IPS-18c (cell line): Measurements from ENCODE around the gene STXBP5.

ENCODE experiments used
- H3K4me3 ChIP-seq: 2 replicates; pipeline ENCODE4 v1.7.0; 2013; ENCODE audit warnings: low read depth, mild to moderate bottlenecking, low read length, moderate library complexity; ENCODE audit not compliant: insufficient read depth
- H3K9me3 ChIP-seq: one replicate; pipeline ENCODE4 v1.6.1; 2013; ENCODE audit warnings: mild to moderate bottlenecking, low read length, moderate library complexity; ENCODE audit not compliant: control insufficient read depth, insufficient read depth

Gene STXBP5

DNA sequence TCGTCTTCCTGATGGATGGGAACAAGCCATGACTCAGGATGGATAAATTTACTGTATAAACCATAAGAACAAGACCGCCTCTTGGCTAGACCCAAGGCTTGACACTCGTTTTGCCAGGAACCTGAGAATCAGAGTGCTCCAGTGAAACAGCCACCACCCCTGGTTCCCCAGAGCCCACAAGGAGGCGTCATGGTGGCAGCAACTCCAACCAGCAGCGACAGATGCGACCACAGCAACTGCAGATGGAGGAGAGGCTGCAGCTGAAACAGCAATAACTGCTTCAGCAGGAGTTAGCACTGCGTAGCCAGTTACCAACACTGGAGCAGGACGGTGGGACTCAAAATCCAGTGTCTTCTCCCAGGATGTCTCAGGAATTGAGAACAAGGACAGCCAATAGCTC, 203.4 kb downstream of the STXBP5 start:
- no peak overlapping the region for H3K4me3 ChIP-seq
- no peaks in the 10 kb centered on the region for H3K9me3 ChIP-seq

DNA sequence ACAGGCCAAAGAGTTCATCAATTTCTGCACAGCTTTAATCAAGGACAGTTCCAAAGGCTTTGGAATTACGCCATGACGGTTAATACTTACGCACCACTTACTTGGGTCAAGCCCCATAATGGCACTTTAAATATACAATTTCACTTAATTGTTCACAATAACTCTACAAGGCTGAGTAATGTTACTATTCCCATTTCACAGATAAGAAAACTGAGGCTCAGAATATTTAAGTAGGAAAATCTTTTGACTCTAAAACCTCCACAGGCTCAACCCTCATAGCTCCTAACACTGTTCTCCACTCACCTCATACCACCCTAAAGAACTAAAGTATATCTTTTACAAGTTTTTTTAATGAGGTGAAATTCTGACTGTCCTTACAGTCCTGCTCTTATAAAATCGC, 212.4 kb downstream of the STXBP5 start:
- Histone ChIP-seq H3K4me3 (no peak overlapping the region), H3K9me3 (peaks cover 3% of the 10 kb centered on the region)

DNA sequence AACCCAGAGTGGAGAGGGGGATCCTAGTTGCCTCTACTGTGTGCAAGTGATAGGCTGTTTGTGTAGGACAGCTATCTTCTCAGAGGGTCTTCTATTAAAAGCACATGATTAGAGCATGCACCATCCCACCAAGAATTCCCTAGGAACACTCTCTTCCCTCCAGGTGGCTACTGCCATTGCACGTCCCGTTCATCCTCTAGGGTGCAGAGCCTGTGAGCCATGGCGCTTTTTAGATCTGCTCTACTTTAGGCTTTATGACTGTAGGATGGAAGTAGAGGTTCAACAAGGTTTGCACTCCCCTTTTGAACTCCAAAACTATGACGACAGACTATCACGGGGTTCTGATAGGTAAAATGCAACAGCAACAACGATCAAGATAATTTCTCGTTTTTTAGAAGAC, 213.7 kb downstream of the STXBP5 start:
- peaks cover 3% of the 10 kb centered on the region for H3K9me3 ChIP-seq
- H3K4me3 ChIP-seq, result no peak overlapping the region

DNA sequence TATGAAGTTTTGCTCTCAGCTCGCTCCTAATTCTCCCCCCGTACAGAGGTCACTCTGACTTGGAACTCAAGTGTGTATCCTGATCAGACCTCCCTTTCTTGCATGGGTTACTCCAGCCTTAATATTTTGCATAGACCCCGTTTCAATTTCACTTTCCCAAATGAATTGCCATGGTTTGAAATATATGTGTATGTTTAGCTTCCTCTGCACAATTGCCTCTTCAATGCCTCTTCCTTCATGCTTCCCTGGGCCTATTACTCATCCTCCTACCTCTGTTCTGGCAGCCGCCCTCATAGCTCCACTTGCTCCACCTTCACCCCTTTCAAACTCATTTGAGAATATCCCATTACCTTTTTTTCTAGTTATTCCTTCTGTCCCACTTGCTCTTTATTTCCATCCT, 214.3 kb downstream of the STXBP5 start:
- Histone ChIP-seq H3K4me3 (no peak overlapping the region), H3K9me3 (peaks cover 3% of the 10 kb centered on the region)

DNA sequence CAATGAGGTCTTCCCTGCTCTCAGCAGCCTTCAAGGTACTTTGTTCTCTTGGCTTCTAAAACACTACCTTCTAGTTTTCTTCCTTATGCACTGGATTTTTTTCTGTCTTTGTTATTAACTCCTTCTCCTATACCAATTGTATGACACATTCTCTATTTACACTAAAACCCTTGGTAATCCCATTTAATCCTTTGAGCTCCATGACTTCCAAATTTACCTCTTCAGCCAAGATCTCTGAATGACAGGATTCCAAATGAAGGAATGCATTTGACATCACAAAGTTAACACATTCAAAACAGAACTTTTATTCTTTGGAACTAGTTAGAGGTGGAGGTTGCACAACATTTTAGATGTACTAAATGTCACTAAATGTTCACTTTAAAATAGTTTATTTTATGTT, 217.7 kb downstream of the STXBP5 start:
- no peak overlapping the region for H3K4me3 ChIP-seq
- H3K9me3 ChIP-seq, result peaks cover 3% of the 10 kb centered on the region

DNA sequence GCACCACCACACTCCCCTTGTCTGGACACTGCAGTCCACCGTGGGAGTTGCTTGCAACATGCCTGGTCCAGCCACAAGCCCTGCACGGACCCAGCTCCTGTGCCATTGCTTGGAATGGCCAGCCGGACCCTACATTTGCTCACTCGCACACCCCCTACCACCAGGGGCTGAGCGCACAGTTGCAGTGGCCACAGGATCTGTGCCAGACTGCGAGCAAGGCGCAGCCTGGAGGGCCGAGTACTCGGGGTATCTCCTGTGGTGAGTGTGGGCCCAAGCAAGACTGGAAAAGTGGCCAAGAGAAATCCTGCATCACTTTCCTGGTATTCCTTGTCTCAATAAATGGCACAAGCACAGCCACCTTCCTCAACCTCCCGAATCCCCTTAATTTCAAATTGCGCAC, 218.9 kb downstream of the STXBP5 start:
- H3K4me3 ChIP-seq, result no peak overlapping the region
- peaks cover 3% of the 10 kb centered on the region for H3K9me3 ChIP-seq

DNA sequence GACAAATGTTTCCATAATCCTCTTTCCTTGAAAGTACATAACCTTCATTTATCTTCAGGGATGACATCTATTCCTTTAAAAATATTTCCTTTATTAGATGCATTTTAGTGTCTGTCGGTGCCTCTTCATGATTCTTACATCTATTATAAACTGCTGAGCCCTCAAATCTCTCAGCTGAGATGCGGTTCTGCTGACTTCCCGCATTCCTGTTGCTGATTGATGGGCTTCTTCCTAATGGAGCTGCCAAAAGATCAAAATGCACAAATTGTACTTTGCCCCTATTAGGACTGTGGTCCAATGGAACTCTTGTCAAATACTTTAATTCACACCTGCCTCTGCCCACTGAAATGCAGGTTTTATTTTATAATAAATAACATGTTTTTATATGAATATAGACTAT, 225.6 kb downstream of the STXBP5 start:
- Histone ChIP-seq H3K4me3 (no peak overlapping the region), H3K9me3 (no peaks in the 10 kb centered on the region)

DNA sequence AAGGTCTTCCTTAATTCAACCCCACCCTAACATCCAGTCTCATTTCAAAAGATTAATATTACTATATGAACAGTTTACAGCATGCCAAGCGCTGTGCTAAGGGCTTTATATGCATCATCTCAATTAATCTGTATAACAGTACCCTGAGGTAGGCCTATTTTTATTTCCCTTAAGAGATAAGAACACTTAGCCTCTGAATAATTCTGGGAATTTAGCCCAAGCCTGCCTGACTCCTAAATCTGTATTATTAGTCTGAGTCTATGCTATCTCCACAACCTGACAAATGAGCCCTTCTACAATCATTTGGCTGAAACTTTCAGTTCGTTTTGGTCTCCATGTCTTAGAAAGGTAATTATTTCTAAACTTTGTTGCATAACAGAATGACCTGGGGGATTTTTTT, 226.6 kb downstream of the STXBP5 start:
- Histone ChIP-seq H3K4me3 (no peak overlapping the region), H3K9me3 (no peaks in the 10 kb centered on the region)

DNA sequence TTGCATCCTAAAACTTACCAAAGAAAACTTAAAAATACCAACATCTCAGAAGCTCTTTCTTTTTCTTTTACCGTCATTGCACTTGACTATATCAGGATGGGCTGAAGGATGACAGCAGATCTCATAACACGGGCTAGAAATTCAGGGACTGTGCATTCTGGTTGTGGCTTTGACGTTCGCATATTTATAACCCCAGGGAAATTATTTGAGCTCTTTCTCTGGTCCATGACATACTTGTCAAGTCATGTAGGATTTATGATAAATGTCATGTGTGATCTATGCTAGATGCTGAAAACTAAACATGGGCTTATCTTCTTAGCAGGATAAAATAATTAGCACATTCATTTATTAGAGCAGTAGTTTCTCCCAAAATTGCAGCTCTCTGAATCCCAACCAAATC, 229.9 kb downstream of the STXBP5 start:
- H3K9me3 ChIP-seq, result no peaks in the 10 kb centered on the region
- H3K4me3 ChIP-seq, result no peak overlapping the region

DNA sequence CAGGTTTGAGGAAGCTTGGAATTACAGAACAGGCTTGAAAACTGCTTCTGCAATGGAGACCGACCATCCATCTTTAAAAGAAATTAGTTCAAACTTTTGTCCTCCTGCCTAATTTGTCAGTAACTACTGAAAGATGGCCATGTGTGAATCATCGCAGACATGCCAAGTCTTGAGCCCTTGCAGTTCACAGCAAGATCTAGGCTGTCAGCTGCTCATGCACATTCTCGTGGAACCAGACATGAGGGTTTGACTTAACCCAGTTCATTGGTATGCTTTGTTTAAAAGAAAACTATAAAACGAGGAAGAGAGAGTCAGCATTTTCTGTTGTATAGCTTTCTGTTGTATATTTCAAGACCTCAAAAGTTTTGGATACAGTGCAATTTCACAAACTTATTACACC, 230.3 kb downstream of the STXBP5 start:
- Histone ChIP-seq H3K9me3 (no peaks in the 10 kb centered on the region), H3K4me3 (no peak overlapping the region)

DNA sequence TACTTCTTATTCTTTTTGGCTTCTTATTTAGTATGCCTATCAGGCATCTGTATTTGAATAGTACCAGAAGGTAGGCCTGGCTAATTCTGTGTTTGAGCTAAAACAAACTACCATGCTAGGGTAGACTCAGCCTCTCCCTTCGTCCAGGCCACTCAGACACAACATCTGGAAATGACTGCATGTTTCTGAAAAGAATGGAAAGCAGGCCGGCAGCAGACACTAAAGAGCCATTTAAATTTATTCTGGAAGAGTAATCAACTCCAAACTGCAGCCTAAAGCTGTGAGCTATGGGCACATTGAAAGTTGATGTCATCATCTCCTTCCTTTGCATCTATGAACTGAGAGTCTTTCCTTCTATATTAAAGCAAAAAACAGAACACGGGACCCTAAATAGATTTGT, 233.4 kb downstream of the STXBP5 start:
- H3K4me3 ChIP-seq, result no peak overlapping the region
- H3K9me3 ChIP-seq, result no peaks in the 10 kb centered on the region

DNA sequence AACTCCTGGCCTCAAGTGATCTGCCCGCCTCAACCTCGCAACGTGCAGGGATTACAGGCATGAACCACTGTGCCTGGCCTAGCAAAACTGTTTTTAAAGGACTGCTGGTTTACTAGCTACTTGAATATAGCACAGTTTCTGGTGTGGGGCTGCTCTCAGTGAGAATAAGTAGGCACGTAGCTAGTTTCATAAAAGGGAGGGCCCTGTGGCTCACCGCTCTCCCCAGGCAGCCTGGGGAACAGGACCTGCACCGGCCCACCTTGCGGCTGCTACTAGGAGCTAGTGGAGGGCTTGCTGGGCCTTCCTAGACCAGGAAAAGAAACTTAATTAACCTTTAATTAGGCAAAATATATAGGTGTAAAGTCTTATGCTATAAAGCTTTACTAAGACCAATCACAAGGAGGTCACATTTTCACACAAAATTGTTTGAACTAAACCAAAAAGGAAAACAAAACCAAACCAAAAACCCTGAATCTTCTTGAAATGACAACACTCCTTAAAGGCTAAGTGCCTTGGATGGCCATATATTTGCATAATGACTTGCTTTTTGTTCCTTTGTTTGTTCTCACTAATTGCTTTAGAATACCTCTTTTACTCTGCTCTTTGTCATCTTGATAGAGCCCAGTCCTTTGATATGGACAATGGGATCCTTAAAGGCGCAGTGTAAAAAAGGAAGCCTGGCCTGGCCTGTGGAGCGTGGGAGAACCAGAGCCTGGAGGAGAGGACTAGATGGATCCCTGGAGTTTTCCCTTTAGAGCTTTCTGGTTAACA, 234.7 kb downstream of the STXBP5 start:
- Histone ChIP-seq H3K4me3 (no peak overlapping the region), H3K9me3 (no peaks in the 10 kb centered on the region)
